SK-N-SH treated with all-trans-retinoic acid at 6 μM for 48 hours (cell line): ENCODE results near the gene ABCC5.

Experiments used
- ARNTL ChIP-seq: fragments of 450-650 bp; formaldehyde crosslinking; IDR thresholded peaks from 2 replicates; pipeline ENCODE4 v1.5.0; 2020; ENCODE audit warnings: low read depth, mild to moderate bottlenecking, moderate library complexity, borderline replicate concordance
- BACH2 ChIP-seq: fragments of 250-450 bp; sonication (Bioruptor Pico); IDR thresholded peaks from 2 replicates; pipeline ENCODE4 v1.9.0; 2021; ENCODE audit warnings: mild to moderate bottlenecking, borderline replicate concordance
- CSDC2 ChIP-seq: fragments of 250-450 bp; sonication (Bioruptor Pico); IDR thresholded peaks from 2 replicates; pipeline ENCODE4 v1.5.0; 2020; ENCODE audit warnings: mild to moderate bottlenecking, moderate library complexity
- GLIS3 ChIP-seq: fragments of 250-450 bp; sonication (Bioruptor Pico); IDR thresholded peaks from 2 replicates; pipeline ENCODE4 v1.5.0; 2020; ENCODE audit warnings: mild to moderate bottlenecking, moderate library complexity
- ISL1 ChIP-seq: fragments of 250-450 bp; sonication (Bioruptor Pico); IDR thresholded peaks from 2 replicates; pipeline ENCODE4 v2.1.2; 2022; ENCODE audit warnings: mild to moderate bottlenecking, moderate library complexity
- OSR1 ChIP-seq: fragments of 250-450 bp; sonication (Bioruptor Pico); IDR thresholded peaks from 2 replicates; pipeline ENCODE4 v1.8.0; 2022; ENCODE audit warnings: moderate library complexity, mild to moderate bottlenecking, inconsistent platforms
- PATZ1 ChIP-seq: fragments of 250-450 bp; sonication (Bioruptor Pico); IDR thresholded peaks from 2 replicates; pipeline ENCODE4 v1.8.0; 2020; ENCODE audit warnings: mild to moderate bottlenecking, moderate library complexity, borderline replicate concordance
- PPARA ChIP-seq: fragments of 250-450 bp; sonication (Bioruptor Pico); IDR thresholded peaks from 2 replicates; pipeline ENCODE4 v1.5.0; 2020; ENCODE audit warnings: mild to moderate bottlenecking, borderline replicate concordance
- RARB ChIP-seq: fragments of 250-450 bp; sonication (Bioruptor Pico); IDR thresholded peaks from 2 replicates; pipeline ENCODE4 v1.8.0; 2021; ENCODE audit warnings: mild to moderate bottlenecking, moderate library complexity
- TOX ChIP-seq: fragments of 250-450 bp; sonication (Bioruptor Pico); IDR thresholded peaks from 2 replicates; pipeline ENCODE4 v1.8.0; 2021; ENCODE audit warnings: mild to moderate bottlenecking, moderate library complexity, borderline replicate concordance
- TSHZ2 ChIP-seq: fragments of 250-450 bp; sonication (Bioruptor Pico); IDR thresholded peaks from 2 replicates; pipeline ENCODE4 v1.5.0; 2020; ENCODE audit warnings: mild to moderate bottlenecking, moderate library complexity
- ZFP3 ChIP-seq: fragments of 250-450 bp; sonication (Bioruptor Pico); IDR thresholded peaks from 2 replicates; pipeline ENCODE4 v1.5.0; 2020; ENCODE audit warnings: mild to moderate bottlenecking, moderate library complexity
- ZNF70 ChIP-seq: fragments of 450-650 bp; formaldehyde crosslinking; IDR thresholded peaks from 2 replicates; pipeline ENCODE4 v1.5.0; 2020; ENCODE audit warnings: mild to moderate bottlenecking, moderate library complexity
- TF ChIP-seq, protein P1 (sequence below): fragments of 250-450 bp; sonication (Bioruptor Pico); IDR thresholded peaks from 2 replicates; pipeline ENCODE4 v1.8.0; 2021; ENCODE audit warnings: low read depth, mild to moderate bottlenecking, moderate library complexity, borderline replicate concordance

GRCh38 chr3:183912895-183913579, 104.6 kb downstream of the ABCC5 start:
- TF ChIP-seq, protein P1, sequence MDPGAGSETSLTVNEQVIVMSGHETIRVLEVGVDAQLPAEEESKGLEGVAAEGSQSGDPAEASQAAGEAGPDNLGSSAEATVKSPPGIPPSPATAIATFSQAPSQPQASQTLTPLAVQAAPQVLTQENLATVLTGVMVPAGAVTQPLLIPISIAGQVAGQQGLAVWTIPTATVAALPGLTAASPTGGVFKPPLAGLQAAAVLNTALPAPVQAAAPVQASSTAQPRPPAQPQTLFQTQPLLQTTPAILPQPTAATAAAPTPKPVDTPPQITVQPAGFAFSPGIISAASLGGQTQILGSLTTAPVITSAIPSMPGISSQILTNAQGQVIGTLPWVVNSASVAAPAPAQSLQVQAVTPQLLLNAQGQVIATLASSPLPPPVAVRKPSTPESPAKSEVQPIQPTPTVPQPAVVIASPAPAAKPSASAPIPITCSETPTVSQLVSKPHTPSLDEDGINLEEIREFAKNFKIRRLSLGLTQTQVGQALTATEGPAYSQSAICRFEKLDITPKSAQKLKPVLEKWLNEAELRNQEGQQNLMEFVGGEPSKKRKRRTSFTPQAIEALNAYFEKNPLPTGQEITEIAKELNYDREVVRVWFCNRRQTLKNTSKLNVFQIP (CRISPR knock-in tag): no peak
- no peak for TF ChIP-seq ARNTL (CRISPR knock-in tag)
- TF ChIP-seq OSR1: no peak
- no peak for TF ChIP-seq ZFP3 (CRISPR knock-in tag)
- TF ChIP-seq PATZ1: no peak
- no peak for TF ChIP-seq ISL1
- TF ChIP-seq RARB (CRISPR knock-in tag): no peak
- TF ChIP-seq TOX (CRISPR knock-in tag): no peak
- no peak for TF ChIP-seq CSDC2 (CRISPR knock-in tag)
- TF ChIP-seq GLIS3 (CRISPR knock-in tag): no peak
- TF ChIP-seq TSHZ2 (CRISPR knock-in tag): no peak
- no peak for TF ChIP-seq PPARA (CRISPR knock-in tag)
- TF ChIP-seq ZNF70 (CRISPR knock-in tag): no peak
- no peak for TF ChIP-seq BACH2 (CRISPR knock-in tag)
